GM19023 (cell line): ENCODE measurements around the gene ANKDD1A.

Experiments
- ATAC-seq: cut with Tn5 transposase; IDR thresholded peaks from one replicate; pipeline ENCODE4 v1.9.1; 2021; ENCODE audit warnings: mild to moderate bottlenecking, moderate library complexity; ENCODE audit not compliant: unreplicated experiment

Gene ANKDD1A

DNA sequence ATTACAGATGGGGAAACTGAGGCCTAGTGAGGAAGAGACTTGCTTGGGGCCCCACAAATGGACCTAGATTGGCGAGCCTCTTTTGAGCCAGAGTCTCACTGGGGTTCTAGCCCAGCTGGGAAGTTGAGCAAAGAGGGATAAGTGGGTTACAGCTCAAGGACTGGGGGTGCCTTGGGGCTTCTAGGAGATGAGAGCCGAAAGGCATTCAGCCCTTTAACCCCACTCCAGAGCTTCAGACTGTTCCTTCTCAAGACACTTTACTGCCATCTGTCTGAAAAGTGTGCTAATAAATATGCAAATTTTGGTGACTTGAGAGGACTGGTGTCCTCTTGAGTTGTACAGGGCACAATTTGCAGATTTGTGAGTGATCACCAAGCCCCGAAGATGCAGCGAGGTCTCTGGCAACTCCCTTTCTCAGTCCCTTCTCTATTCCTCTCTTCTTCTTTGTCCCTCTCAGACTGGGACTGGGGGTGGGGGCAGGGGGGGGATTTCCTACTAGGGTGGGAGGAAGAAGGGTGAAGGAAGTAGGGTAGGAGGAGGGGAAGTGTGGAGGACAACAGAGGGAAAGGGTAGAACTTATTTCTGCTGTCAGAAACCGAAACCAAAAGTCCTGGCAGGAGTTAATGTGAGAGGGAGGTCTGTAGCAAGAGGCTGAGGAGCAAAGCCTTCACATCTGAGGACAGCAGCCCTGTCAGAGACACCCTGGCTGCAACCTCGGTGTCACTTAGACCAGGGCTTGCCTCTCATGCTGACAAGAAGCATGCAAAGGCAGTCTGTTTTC is 16.2 kb upstream of the ANKDD1A start:
- peak; percentile 23 for ATAC-seq

DNA sequence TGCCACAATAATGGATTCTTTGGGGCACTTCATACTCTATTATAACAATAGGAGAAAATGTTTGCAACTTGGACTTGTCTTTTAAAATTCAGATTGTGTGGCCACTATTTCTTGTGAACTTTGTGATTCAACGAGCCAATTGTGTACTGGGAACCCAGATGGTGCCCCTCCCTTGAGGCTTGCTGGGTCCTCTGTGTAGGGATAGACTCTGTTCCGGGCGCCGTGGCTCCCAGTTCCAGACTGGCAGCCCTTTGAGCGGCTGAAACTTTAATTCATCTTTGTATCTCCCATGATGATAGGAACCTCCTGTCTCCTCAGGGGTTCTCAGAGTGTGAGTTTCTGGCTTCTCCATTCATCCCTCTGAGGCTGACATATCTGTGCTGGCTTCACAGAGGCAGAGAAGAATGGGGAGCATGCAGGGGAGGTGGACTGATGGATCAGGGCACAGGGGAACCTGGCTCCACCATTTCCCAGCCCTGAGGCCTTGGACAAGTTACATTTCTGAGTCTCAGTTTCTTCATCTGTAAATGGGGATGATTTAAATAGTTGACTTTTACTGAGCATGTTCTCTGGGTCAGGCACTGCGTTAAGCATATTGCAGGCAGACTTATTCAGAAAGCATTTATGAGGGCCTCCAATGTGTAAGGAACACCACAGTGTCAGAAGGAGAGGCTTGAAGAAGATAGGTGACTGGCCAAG is 15.2 kb upstream of the ANKDD1A start:
- no peak for ATAC-seq

GRCh38 chr15:64897345-64897985 is 14.2 kb upstream of the ANKDD1A start:
- no peak for ATAC-seq

GRCh38 chr15:64898406-64898805 is 13.3 kb upstream of the ANKDD1A start:
- no peak for ATAC-seq

DNA sequence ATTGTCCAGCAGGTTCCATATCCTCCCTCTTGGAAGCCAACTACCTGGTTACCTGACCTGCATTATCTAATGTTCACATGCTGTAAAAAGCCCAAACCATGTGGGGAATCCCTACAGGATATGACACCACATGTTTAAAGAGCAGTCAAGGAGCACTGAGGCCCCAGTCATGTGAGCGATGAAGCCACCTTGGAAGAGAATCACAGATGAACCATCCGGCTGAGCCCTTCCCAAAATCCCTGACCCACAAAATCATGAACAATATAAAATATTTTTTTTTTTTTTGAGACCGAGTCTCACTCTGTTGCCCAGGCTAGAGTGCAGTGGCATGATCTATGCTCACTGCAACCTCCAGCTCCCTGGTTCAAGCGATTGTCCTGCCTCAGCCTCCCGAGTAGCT is 10.6 kb upstream of the ANKDD1A start:
- no peak for ATAC-seq

DNA sequence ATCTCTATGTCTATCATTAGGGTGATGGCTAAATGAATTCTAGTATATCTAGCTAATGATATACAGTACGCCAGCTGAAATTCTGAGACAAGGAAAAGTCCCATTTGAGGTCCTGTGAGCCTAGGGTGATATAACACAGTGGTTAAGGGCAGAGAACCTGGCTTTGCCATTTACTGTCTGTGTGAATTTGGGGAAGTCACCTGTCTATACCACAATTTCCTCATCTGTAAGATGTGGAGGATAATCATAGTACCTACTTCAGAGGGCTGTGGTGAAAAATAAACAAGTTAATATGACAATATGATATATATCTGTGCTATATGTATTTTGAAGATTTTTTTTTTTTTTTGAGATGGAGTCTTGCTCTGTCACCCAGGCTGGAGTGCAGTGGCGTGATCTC is 9.8 kb upstream of the ANKDD1A start:
- no peak for ATAC-seq

GRCh38 chr15:64902863-64903262 is 8.8 kb upstream of the ANKDD1A start:
- ATAC-seq = no peak

DNA sequence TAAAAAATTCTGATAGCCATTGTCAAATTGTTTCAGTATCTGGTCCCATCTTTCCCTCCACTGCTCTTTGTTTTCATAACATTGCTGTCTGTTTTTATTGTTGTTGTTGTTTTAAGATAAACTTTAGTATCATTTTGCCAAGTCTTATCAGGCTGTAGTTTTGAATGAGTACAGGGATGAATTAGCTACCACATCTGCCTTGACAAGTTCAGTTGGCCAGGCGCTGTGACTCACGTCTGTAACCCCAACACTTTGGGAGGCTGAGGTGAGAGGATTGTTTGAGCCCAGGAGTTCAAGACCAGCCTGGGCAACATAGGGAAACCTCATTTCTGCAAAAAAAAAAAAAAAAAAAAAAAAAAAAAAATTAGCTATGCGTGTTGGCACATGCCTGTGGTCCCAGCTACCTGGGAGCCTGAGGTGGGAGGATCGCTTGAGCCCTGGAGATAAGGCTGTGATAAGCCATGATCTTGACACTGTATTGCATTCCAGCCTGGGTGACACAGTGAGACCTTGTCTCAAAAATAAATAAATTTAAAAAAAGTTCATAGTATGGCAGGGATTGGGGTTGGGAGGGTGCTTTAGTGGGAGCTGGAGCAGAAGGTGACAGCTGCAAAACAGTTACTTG is 8.3 kb upstream of the ANKDD1A start:
- ATAC-seq = no peak

- no peak for ATAC-seq
These were observed 7.5 kb upstream of the ANKDD1A start for GRCh38 chr15:64904189-64904588.

DNA sequence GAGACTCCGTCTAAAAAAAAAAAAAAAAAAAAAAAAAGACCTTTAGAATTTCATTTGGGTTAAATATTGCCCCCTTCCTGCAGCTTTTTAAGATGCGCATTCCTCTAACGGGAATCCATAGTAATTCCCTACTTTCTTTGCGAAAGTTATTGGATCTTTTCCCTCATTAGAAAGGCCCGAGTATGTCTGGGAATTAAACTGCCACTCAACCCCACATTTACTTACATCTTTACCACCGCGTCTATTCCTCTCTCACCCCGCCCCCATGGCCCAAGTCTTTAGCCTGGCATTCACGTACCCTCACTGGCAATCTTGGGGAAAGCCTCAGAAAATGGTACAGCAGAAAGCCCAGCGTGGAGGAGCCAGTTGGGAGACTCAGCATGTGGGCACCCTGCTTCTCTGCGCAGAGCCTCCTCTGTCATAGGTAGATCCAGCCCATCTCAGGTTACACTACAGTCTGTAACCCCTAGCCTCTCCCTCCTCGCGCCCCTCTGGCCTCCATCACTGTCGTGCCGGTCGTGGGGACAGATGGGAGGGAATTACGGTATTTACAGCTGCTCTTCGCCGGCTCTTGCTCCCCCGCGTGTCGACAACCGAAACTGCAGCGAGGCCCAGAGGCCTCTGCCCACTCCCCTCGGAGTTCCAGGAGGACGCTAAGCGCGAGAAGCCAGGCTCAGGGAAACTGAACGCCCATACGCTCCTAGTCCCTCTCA is 6.4 kb upstream of the ANKDD1A start:
- peak; percentile 63 for ATAC-seq

- ATAC-seq = no peak
These were observed 5.8 kb upstream of the ANKDD1A start for GRCh38 chr15:64905941-64906340.

- no peak for ATAC-seq
These were observed 5.3 kb upstream of the ANKDD1A start for GRCh38 chr15:64906402-64906801.

DNA sequence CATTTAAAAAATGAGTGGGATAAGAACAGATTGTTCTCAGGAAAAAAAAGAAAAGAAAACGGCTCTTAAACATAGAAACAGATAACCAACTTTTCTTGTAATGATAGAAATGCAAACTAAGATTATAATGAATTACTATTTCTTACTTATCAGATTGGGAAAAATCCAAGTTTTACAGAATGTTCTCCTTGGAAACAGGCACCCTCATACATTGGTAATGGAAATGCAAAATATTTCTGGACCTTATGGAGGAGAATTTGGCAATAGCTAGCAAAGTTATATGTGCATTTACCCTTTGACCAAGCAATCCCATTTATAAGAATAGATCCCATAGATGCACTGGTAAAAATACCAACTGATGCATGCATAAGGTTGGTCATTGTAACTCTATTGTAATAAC is 3.7 kb upstream of the ANKDD1A start:
- no peak for ATAC-seq

DNA sequence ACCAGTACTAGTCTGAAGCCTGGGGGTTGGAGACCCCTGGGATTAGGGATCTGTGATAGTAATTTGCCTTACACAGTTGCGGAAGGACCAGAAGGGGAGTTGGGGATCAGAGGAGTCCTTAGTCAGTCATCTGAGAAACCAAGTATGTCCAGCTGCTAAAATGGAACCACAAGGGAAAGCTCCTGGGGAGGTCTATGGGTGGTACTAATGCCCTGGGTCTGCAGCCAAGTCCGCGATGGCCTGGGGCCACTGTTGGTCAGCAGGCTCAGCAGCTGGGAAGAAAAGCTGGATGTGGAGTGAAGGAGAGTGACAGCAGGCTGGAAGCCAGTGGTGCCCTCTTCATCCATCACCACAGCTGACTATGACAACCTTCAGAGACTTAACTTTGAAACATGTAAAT is 2.2 kb upstream of the ANKDD1A start:
- no peak for ATAC-seq

- no peak for ATAC-seq
These were observed 950 bp downstream of the ANKDD1A start for GRCh38 chr15:64912379-64913325.

DNA sequence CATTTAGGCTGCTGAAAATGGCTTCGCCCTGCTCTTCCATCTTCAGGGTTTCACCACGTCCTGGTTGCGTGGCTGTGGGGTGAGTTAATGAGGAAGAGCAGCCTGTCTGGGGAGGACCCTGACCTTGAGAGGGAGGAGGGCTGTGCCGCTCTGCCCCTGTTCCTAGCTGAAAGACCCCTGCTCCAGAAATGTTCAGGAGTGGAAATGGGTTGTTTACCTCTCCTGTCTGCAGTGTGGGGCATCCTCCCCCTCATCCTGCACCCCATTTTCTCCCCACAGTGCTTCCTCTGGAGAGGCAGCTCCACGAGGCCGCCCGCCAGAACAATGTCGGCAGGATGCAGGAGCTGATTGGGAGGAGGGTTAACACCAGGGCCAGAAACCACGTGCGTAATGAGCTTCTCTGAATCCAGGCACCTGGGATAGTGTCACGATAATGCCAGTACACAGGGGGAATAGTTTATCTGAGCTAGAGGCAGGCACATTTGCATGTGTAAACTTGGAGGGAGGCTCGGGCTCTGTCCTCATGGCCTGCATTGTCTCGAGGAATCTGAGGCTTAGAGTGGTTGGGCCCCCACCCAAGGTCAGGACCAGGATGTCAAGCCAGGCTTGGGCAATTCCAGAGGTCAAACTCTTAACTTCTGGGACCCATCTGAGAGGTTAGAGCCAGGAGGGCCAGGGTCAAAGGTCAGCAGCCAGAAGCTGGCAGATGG is 4.0 kb downstream of the ANKDD1A start:
- ATAC-seq = no peak

GRCh38 chr15:64916365-64916764 is 4.7 kb downstream of the ANKDD1A start:
- no peak for ATAC-seq

- ATAC-seq = no peak
These were observed 5.5 kb downstream of the ANKDD1A start for GRCh38 chr15:64917211-64917610.

GRCh38 chr15:64919721-64920120 is 8.0 kb downstream of the ANKDD1A start:
- no peak for ATAC-seq
